Activated T-helper 1 cell treated with Interleukin-2 at 50 U/mL for 16 hours (primary cell): Measurements from ENCODE around the gene BIRC7.
"Not testable (repeated sequence)": the region's sequence is repeated elsewhere in the genome, so short reads cannot be mapped to it uniquely, and the experiment has no call there.

Source experiments
- DNase-seq: peaks from one replicate; pipeline ENCODE4 v3.0.0-alpha.2; 2020; ENCODE audit warnings: low read depth

The BIRC7 gene

GRCh38 chr20:63208346-63208909 lies 27.3 kb upstream of the BIRC7 start:
- no peak for DNase-seq

DNA sequence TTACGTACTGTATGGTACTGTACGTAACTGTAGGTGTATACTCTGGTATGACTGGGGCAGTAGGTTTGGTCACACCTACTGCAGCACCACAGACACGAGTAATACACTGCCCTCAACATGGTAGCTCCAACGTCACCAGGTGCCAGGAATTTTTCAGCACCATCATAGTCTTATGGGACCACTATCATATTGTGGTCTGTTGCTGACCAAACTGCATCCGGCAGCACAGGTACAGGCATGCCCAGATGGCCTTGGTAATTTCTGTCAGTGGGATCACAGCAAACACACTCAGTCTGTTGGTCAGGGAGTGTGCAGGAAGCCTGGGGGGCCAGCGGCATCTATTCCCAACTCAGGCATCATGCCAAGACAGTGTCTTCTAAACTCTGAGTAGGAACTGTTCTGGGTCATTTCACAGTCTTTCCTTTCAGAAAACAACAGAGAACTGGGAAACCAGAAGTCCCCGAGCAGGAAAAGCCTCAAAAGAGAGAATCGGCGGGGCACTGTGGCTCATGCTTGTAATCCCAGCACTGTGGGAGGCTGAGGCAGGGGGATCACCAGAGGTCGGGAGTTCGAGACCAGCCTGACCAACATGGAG lies 25.6 kb upstream of the BIRC7 start:
- DNase-seq = no peak

DNA sequence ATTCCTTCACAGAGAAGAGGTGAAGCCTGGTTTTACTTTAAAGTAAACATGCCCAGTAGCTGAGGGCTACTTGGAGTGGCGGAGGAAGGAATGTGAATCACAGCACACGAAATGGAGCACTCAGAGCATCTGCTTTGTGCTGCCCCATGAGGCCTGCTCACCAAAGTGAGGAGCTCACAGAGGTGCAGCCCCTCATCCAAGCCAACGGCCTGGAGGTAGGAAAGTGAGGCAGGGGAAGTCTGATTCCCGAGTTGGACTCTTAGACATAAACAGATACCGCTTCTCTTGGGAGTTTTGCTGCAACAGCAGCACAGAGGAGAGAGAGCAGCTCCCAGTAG lies 23.3 kb upstream of the BIRC7 start:
- DNase-seq = no peak

GRCh38 chr20:63212792-63213191 lies 22.9 kb upstream of the BIRC7 start:
- no peak for DNase-seq

DNA sequence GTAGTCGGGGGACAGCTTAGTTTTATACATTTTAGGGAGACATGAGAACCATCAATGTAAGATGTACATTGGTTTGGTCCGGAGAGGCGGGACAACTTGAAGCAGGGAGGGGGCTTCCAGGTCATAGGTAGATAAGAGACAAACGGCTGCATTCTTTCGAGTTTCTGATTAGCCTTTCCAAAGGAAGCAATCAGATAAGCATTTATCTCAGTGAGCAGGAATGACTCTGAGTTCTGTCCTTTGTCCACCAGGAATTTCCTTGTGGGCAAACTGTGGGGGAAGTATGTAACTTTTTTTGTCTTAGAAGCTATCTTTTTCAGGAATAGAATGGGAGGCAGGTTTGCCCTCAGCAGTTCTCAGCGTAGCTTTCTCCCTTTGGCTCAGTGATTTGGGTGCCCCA lies 21.2 kb upstream of the BIRC7 start:
- no peak for DNase-seq

GRCh38 chr20:63215101-63216040 lies 20.3 kb upstream of the BIRC7 start:
- DNase-seq = no peak

- peak; percentile 94 for DNase-seq
These were observed 19.5 kb upstream of the BIRC7 start, which contains the start of gene YTHDF1 for GRCh38 chr20:63216041-63216848. TSS of gene YTHDF1 (minus strand) at chr20:63216131. CDS start at chr20:63215892, 239 bp downstream.

DNA sequence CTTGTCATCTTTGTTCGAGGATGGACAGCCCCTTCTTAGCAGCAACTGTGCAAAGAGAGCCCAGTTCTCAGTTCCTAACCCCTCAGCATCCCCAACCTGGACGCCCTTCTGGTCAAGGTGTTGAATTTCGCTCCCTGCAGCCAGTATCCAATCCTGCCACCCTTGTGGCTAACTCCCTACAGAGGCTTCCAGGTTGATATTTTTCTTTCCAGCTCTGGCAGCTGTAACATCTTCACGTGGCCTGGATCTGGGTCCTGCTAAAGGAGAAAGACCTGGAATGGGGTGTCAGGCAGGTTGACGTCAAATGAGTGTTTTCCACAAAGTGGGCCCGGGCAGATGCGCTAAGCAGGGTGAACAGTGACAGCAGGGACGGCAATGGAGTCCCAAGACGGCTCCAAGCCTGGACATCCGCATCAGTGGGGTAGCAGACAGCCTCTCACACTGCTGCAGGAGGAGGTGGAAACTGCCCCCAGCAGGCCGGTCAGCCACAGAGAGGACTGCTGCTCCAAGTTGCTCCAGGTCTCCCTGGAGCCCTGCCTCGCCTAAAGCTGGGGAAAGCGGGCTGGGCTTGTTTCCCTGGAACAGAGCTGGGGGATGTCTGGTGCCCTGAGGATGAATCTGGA lies 18.7 kb upstream of the BIRC7 start:
- DNase-seq = no peak

- no peak for DNase-seq
These were observed 18.0 kb upstream of the BIRC7 start for GRCh38 chr20:63217706-63218105.

- no peak for DNase-seq
These were observed 16.8 kb upstream of the BIRC7 start for GRCh38 chr20:63218701-63219446.

DNA sequence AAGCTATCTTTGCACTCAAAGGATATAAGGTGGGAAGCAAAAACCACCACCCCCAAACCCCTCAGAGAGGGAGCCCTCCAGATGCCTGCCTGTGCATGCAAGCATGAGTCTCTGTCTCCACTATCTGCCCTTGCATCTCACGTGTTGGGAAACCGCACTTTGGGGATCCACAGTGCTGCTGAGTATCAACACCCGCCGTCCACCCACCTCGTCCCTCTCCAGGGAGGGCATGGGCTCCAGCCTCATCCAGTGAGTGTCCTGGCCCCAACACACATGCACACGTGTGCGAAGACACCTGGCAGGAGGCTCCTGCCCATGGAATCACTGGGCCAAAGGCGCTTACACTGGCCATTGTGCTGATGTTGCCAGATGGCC lies 16.3 kb upstream of the BIRC7 start:
- DNase-seq = no peak

DNA sequence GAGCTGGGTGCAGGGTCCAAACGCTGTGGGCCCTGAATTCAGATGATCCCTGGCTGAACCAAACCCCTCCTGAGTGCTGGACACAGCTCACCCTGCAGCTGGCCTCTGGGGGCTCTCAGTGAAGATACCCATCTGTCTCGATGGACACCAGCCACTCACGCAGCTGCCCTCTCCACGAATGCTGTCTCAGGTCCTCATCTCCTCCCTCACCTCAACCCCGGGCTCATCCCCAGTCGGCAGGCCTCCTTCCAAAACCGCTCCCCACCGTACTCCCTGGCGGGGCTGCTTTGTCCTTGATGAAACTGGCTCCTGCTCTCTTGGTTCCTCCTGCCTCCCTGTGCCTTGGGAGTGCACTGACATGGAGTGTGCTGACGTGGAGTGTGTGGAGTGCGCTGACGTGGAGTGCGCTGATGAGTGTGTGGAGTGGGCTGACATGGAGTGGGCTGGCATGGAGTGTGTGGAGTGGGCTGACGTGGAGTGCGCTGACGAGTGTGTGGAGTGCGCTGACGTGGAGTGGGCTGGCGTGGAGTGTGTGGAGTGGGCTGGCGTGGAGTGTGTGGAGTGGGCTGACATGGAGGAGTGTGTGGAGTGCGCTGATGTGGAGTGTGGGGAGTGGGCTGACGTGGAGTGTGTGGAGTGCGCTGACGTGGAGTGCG lies 15.7 kb upstream of the BIRC7 start:
- DNase-seq = no peak

DNA sequence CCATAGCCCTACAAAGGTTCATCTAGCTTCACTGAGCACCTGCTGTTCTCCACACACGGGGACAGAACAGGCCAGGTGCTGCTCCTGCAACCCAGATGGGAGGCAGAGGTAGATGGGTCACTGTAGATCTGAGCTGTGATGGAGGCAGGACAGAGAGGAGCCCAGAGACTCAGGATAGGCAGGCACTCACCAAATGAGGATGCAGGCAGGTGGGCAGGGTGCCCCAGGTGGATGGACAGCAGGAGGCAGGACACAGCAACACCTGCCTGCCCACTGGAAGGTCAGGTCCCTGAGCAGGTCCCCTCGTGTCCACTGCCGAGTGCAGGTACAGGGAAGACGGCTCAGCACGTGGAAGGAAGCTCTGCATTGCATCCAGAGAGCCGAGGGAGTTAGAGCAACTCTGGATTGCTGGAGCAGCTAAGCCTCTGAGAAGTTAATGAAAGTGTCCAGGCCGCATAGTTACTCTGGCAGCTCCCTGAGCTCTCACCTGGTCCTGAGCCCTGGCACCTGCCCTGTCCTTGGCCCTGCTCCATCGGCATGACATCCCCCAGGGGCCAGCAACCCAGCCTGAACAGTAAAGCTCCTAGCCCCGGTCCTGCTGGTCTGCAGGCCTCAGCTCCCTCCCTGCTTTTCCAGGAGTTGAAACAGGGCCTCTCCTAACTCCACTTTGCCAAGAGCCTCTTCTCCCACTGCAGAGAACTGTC lies 14.9 kb upstream of the BIRC7 start:
- no peak for DNase-seq

DNA sequence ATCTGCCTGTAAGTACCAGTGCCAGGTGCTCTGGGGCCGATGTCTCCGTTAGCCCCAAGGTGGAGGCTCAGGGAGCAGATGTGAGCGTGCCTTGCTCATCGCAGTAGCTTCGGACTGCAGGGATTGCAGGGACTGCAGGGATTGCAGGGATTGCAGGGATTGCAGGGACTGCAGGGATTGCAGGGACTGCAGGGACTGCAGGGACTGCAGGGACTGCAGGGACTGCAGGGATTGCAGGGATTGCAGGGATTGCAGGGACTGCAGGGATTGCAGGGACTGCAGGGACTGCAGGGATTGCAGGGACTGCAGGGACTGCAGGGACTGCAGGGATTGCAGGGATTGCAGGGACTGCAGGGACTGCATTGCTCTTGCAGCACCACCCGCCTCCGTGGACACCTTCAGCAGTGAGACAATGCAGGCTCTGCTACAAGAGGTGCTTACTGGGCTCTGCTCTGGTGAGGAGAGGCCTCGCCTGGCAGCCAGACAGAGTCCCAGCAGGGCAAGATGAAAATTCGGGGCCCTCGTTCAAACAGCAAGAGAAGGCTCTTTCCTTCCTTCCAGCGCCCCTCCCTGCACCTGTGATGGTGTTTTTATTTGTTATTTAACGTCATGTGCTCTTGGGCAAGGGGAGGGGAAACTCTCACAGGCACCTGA lies 14.2 kb upstream of the BIRC7 start:
- not testable (repeated sequence) for DNase-seq

- DNase-seq = no peak
These were observed 13.2 kb upstream of the BIRC7 start for GRCh38 chr20:63222541-63222940.

GRCh38 chr20:63223121-63223825 lies 12.4 kb upstream of the BIRC7 start:
- DNase-seq = no peak

- DNase-seq = no peak
These were observed 11.9 kb upstream of the BIRC7 start for GRCh38 chr20:63223826-63224207.

- DNase-seq = no peak
These were observed 11.2 kb upstream of the BIRC7 start for GRCh38 chr20:63224412-63225081.
